Measurements from ENCODE around the gene FLT3LG. TPM values are rescaled to one million over a fixed set of nuclear protein-coding genes. Genes with fewer than 3 reads are reported as not detected.

FLT3LG gene
- total RNA-seq, 1 donor from 2014 or later = 3.0 TPM

GRCh38 chr19:49490287-49491029 lies 16.4 kb downstream of the FLT3LG start:
- DNase-seq (ENCODE audit: low read depth) = no peak
- no peak overlapping the region for H3K4me3 ChIP-seq (ENCODE audit: low read depth, low read length)
- TF ChIP-seq CTCF (IDR thresholded peaks at IDR 0.05; ENCODE audit: insufficient read depth, low read length, poor library complexity, severe bottlenecking) = no peak
- H3K36me3 ChIP-seq (ENCODE audit: control insufficient read depth, insufficient read depth, low read length) = peaks cover 11% of the 10 kb centered on the region
- no peaks in the 10 kb centered on the region for H3K27me3 ChIP-seq (ENCODE audit: control insufficient read depth, insufficient read depth, low read length)

GRCh38 chr19:49491030-49491803 lies 17.2 kb downstream of the FLT3LG start:
- peaks cover 11% of the 10 kb centered on the region for H3K36me3 ChIP-seq (ENCODE audit: control insufficient read depth, insufficient read depth, low read length)

GRCh38 chr19:49491804-49492572 lies 18.0 kb downstream of the FLT3LG start:
- Histone ChIP-seq H3K4me3 (ENCODE audit: low read depth, low read length) (no peak overlapping the region), H3K27me3 (ENCODE audit: control insufficient read depth, insufficient read depth, low read length) (no peaks in the 10 kb centered on the region), H3K36me3 (ENCODE audit: control insufficient read depth, insufficient read depth, low read length) (peaks cover 11% of the 10 kb centered on the region)
- DNase-seq (ENCODE audit: low read depth) = no peak
- no peak for TF ChIP-seq CTCF (IDR thresholded peaks at IDR 0.05; ENCODE audit: insufficient read depth, low read length, poor library complexity, severe bottlenecking)

More at GRCh38 chr19:49491030-49491803, 17.2 kb downstream of the FLT3LG start:
- Histone ChIP-seq H3K27me3 (ENCODE audit: control insufficient read depth, insufficient read depth, low read length) (no peaks in the 10 kb centered on the region), H3K4me3 (ENCODE audit: low read depth, low read length) (no peak overlapping the region)
- TF ChIP-seq CTCF (IDR thresholded peaks at IDR 0.05; ENCODE audit: insufficient read depth, low read length, poor library complexity, severe bottlenecking) = no peak
- no peak for DNase-seq (ENCODE audit: low read depth)

GRCh38 chr19:49492573-49493405 lies 18.8 kb downstream of the FLT3LG start:
- TF ChIP-seq CTCF (IDR thresholded peaks at IDR 0.05; ENCODE audit: insufficient read depth, low read length, poor library complexity, severe bottlenecking) = no peak
- Histone ChIP-seq H3K27me3 (ENCODE audit: control insufficient read depth, insufficient read depth, low read length) (no peaks in the 10 kb centered on the region), H3K36me3 (ENCODE audit: control insufficient read depth, insufficient read depth, low read length) (peaks cover 11% of the 10 kb centered on the region), H3K4me3 (ENCODE audit: low read depth, low read length) (no peak overlapping the region)
- no peak for DNase-seq (ENCODE audit: low read depth)

- no peaks in the 10 kb centered on the region for H3K27me3 ChIP-seq (ENCODE audit: control insufficient read depth, insufficient read depth, low read length)
- H3K4me3 ChIP-seq (ENCODE audit: low read depth, low read length) = peak overlapping the region; percentile 71
- H3K36me3 ChIP-seq (ENCODE audit: control insufficient read depth, insufficient read depth, low read length) = peaks cover 2% of the 10 kb centered on the region
- DNase-seq (ENCODE audit: low read depth) = no peak
- TF ChIP-seq CTCF (IDR thresholded peaks at IDR 0.05; ENCODE audit: insufficient read depth, low read length, poor library complexity, severe bottlenecking) = no peak
Observed at GRCh38 chr19:49496574-49497008, 22.6 kb downstream of the FLT3LG start.
